Measurements from ENCODE around the gene AVP.
A peak's percentile ranks its signal among the peaks of the same experiment; 100 is the strongest.
"Not testable (repeated sequence)": the region's sequence is repeated elsewhere in the genome, so short reads cannot be mapped to it uniquely, and the experiment has no call there.

AVP gene

DNA sequence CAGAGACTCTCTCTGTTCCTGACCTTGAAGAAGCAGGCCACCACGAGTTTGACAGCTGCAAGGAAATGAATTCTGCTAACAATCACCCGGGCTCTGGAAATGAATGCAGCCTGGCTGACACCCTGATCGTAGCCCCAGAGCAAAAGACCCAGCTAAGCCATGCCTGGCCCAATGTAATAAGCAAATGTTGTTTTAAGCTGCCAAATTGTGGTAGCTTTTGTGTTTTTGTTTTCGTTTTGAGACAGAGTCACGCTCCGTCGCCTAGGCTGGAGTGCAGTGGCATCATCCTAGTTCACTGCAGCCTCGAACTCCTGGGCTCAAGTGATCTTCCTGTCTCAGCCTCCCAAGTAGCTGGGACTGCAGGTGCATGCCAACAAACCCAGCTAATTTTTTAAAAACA, 16.4 kb downstream of the AVP start:
- Histone ChIP-seq H3K9me3 (ENCODE audit: control insufficient read depth, low read length) (no peaks in the 10 kb centered on the region), H3K27ac (ENCODE audit: low read depth, low read length, severe bottlenecking) (no peak overlapping the region), H3K36me3 (ENCODE audit: control insufficient read depth, insufficient read depth, low read length) (no peaks in the 10 kb centered on the region), H3K4me3 (ENCODE audit: extremely low read depth, insufficient read depth, low read length, poor library complexity, severe bottlenecking) (no peak overlapping the region), H3K4me1 (ENCODE audit: control insufficient read depth, insufficient read depth, low read length, poor library complexity, severe bottlenecking) (peaks cover 8% of the 10 kb centered on the region)
- WGBS, 2 experiments (ENCODE audit: insufficient coverage in 2 of 2) = 79 to 81% methylated on average over 8 of the region's 8 CpGs

DNA sequence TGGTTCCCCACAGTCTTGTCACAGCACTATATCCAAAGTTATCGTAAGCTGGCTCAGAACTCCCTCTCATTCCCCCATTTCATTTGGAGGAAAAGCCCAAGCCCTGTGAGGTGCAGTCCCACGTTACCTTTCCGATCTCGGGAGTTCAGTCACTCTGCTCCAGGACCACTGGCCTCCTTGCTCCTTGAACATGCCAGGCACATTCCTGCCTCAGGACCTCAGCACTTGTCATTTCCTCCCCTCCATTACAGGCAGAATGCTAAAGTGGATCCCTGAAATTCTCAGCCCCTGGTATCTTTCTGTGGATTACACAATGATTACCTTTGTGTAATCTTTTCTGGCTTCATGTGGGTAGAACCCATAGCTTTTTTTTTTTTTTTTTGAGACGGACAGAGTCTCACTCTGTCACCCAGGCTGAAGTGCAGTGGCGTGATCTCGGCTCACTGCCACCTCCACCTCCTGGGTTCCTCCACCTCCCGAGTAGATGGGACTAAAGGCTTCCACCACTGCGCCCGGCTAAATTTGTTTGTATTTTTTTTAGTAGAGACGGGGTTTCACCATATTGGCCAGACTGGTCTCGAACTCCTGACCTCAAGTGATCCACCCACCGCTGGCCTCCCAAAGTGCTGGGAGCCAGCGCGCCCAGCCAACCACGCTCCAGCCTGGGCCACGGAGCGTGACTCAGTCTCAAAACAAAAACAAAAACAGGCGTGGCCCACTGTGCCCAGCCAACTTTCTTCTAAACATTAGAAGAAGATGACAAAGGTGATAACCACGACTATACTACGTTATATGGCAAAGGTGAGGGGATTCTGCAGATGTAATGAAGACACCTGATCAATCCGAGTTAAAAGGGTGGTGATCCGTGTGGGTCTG, 17.1 kb downstream of the AVP start:
- H3K36me3 ChIP-seq (ENCODE audit: control insufficient read depth, insufficient read depth, low read length) = no peaks in the 10 kb centered on the region
- H3K4me1 ChIP-seq (ENCODE audit: control insufficient read depth, insufficient read depth, low read length, poor library complexity, severe bottlenecking) = peaks cover 8% of the 10 kb centered on the region
- WGBS, 2 experiments (ENCODE audit: insufficient coverage in 2 of 2) = 84 to 86% methylated on average over 17 to 19 of the region's 23 CpGs
- H3K27ac ChIP-seq (ENCODE audit: low read depth, low read length, severe bottlenecking) = no peak overlapping the region
- H3K9me3 ChIP-seq (ENCODE audit: control insufficient read depth, low read length) = no peaks in the 10 kb centered on the region
- H3K4me3 ChIP-seq (ENCODE audit: extremely low read depth, insufficient read depth, low read length, poor library complexity, severe bottlenecking) = no peak overlapping the region

DNA sequence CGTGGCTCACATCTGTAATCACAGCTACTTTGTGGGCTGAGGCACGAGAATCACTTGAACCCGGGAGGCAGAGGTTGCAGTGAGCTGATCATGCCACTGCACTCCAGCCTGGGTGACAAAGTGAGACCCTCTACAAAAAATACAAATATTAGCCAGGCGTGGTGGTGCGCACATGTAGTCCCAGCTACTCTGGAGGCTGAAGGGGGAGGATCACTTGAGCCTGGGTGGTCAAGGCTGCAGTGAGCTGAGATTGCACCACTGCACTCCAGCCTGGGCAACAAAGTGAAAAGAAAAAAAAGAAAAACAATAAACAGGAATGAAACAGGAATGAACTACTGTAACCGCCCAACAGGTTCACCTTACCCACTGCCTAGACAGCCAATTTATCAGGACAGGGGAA, 20.4 kb downstream of the AVP start:
- H3K4me3 ChIP-seq (ENCODE audit: extremely low read depth, insufficient read depth, low read length, poor library complexity, severe bottlenecking); H3K36me3 ChIP-seq (ENCODE audit: control insufficient read depth, insufficient read depth, low read length); H3K27ac ChIP-seq (ENCODE audit: low read depth, low read length, severe bottlenecking); H3K9me3 ChIP-seq (ENCODE audit: control insufficient read depth, low read length); H3K4me1 ChIP-seq (ENCODE audit: control insufficient read depth, insufficient read depth, low read length, poor library complexity, severe bottlenecking): not testable (repeated sequence)
- WGBS, 2 experiments (ENCODE audit: insufficient coverage in 2 of 2) = 77 to 85% methylated on average over 5 of the region's 6 CpGs

DNA sequence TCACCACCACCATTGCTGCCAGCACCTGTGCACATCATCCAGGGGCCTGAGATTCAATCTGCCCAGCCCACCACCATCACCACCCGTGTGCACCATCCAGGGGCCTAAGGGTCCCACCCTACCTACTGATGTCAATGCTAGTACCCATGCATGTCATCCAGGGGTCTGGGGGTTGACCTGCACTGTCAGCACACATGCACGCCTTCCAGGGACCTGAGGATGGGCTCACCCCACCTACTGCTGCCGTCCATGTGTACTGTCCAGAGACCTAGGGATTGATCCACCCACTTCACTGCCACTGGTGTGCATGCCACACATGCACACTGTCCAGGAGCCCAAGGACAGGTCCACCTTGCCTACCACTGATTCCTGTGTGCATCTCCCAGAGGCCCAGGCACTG, 25.0 kb downstream of the AVP start:
- Histone ChIP-seq H3K36me3 (ENCODE audit: control insufficient read depth, insufficient read depth, low read length) (no peaks in the 10 kb centered on the region), H3K27ac (ENCODE audit: low read depth, low read length, severe bottlenecking) (no peak overlapping the region), H3K9me3 (ENCODE audit: control insufficient read depth, low read length) (no peaks in the 10 kb centered on the region), H3K4me1 (ENCODE audit: control insufficient read depth, insufficient read depth, low read length, poor library complexity, severe bottlenecking) (no peaks in the 10 kb centered on the region), H3K4me3 (ENCODE audit: extremely low read depth, insufficient read depth, low read length, poor library complexity, severe bottlenecking) (no peak overlapping the region)
- 80 to 92% methylated on average over 3 of the region's 3 CpGs for WGBS, 2 experiments (ENCODE audit: insufficient coverage in 2 of 2)

DNA sequence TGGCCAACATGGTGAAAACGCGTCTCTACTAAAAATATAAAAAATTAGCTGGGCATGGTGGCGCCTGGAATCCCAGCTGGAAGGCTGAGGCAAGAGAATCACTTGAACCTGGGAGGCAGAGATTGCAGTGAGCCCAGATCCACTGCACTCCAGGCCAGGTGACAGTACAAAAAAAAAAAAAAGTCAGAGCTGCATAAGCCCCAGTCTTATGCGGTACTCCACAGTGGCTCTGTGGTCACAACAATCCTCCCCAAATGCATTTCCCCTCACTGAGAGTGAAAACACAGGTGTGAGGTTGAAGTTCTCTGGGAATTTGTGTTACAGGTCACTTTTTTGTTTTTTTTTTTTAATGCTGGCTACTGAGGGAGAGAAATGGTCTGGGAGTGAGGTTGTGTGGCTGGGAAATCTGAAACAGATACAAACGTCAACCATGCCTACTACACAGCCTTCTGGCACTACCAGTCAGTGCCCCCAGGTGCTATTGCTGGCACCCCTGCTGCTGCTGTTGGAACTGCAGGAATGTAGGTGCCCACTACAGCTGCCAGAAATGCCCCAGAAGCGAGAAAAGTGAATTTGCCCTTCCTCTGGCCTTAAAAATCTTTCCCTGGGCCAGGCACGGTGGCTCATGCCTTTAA, 33.0 kb downstream of the AVP start:
- Histone ChIP-seq H3K4me1 (ENCODE audit: control insufficient read depth, insufficient read depth, low read length, poor library complexity, severe bottlenecking) (no peaks in the 10 kb centered on the region), H3K4me3 (ENCODE audit: extremely low read depth, insufficient read depth, low read length, poor library complexity, severe bottlenecking) (no peak overlapping the region), H3K9me3 (ENCODE audit: control insufficient read depth, low read length) (no peaks in the 10 kb centered on the region), H3K27ac (ENCODE audit: low read depth, low read length, severe bottlenecking) (no peak overlapping the region), H3K36me3 (ENCODE audit: control insufficient read depth, insufficient read depth, low read length) (peaks cover 31% of the 10 kb centered on the region)
- 83% methylated on average over 5 to 6 of the region's 7 CpGs for WGBS, 2 experiments (ENCODE audit: insufficient coverage in 2 of 2)

DNA sequence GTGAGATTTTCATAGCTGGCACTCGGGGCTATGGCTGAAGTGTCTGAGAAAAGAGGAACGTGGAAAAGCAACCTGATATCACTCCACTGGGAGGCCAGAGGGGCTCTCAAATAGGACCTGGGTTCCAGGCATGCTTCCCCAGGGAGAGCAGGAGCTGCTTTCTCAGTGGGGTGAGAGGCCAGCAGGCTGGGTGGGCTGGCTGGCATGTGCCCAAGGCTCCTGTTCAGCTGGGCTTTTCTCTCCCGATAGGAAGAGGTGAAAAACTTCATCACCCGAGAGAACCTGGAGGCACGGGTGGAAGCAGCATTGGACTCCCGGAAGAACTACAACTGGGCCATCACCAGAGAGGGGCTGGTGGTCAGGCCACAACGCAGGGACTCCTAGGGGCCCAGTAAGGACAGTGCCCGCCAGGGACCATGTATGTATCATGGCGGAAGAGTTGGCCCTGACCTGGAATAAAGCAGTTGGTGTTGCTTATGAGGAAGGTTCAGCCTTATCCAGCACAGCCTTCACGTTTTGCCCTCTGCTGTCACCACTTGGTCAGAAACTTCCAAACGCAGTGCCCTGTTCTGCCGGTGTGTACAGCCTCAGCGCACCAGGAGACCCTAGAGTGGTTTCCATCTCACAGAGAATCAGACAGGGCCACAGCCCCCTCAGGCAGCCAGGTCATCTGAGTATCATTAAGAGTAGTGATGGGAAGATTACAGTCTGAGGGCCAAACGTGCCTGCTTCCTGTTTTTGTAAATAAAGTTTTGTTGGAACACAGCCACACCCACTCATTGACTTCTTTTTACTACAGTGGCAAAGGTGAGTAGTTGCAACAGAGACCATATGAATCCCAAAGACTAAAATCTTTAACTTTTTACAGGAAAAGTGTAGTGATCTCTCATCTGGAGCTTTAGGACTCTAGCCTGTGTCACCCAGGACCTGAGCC, 36.8 kb downstream of the AVP start:
- Histone ChIP-seq H3K9me3 (ENCODE audit: control insufficient read depth, low read length) (no peaks in the 10 kb centered on the region), H3K36me3 (ENCODE audit: control insufficient read depth, insufficient read depth, low read length) (peaks cover 31% of the 10 kb centered on the region), H3K27ac (ENCODE audit: low read depth, low read length, severe bottlenecking) (no peak overlapping the region), H3K4me1 (ENCODE audit: control insufficient read depth, insufficient read depth, low read length, poor library complexity, severe bottlenecking) (no peaks in the 10 kb centered on the region), H3K4me3 (ENCODE audit: extremely low read depth, insufficient read depth, low read length, poor library complexity, severe bottlenecking) (no peak overlapping the region)
- 96 to 99% methylated on average over 11 to 12 of the region's 14 CpGs for WGBS, 2 experiments (ENCODE audit: insufficient coverage in 2 of 2)

DNA sequence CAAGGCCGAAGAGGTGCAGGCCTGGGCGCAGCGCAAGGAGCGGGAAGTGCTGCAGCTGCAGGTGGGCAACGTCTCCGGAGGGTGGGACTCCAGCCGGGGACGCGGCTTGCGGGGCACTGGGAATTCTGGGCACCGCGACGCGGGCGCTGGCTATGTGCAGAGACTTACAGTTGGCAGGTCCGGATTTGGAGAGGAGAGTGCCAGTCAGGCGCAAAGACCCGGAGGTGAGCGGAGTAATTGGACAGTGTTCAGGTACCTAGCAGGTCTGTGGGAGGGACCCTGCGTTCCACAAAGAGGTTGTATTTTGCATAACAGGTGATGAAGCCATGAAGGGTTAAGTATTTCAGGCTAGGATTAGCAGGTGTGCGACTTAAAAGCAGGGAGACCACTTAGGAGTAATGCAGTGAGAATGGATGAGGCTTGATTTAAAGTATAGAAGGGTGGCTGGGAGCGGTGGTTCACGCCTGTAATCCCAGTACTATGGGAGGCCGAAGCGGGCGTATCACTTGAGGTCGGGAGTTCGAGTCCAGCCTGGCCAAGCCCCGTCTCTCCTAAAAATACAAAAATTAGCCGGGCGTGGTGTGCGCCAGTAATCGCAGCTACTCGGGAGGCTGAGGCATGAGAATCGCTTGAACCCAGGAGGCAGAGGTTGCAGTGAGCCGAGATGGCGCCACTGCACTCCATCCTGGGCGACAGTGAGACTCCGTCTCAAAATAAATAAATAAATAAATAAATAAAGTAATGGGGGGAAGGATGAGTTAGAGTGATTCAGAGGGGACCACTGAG, 37.7 kb downstream of the AVP start:
- Histone ChIP-seq H3K27ac (ENCODE audit: low read depth, low read length, severe bottlenecking) (no peak overlapping the region), H3K4me1 (ENCODE audit: control insufficient read depth, insufficient read depth, low read length, poor library complexity, severe bottlenecking) (no peaks in the 10 kb centered on the region), H3K36me3 (ENCODE audit: control insufficient read depth, insufficient read depth, low read length) (peaks cover 31% of the 10 kb centered on the region), H3K4me3 (ENCODE audit: extremely low read depth, insufficient read depth, low read length, poor library complexity, severe bottlenecking) (peak overlapping the region; percentile 96), H3K9me3 (ENCODE audit: control insufficient read depth, low read length) (no peaks in the 10 kb centered on the region)
- 38 to 41% methylated on average over 33 to 35 of the region's 39 CpGs for WGBS, 2 experiments (ENCODE audit: insufficient coverage in 2 of 2)

DNA sequence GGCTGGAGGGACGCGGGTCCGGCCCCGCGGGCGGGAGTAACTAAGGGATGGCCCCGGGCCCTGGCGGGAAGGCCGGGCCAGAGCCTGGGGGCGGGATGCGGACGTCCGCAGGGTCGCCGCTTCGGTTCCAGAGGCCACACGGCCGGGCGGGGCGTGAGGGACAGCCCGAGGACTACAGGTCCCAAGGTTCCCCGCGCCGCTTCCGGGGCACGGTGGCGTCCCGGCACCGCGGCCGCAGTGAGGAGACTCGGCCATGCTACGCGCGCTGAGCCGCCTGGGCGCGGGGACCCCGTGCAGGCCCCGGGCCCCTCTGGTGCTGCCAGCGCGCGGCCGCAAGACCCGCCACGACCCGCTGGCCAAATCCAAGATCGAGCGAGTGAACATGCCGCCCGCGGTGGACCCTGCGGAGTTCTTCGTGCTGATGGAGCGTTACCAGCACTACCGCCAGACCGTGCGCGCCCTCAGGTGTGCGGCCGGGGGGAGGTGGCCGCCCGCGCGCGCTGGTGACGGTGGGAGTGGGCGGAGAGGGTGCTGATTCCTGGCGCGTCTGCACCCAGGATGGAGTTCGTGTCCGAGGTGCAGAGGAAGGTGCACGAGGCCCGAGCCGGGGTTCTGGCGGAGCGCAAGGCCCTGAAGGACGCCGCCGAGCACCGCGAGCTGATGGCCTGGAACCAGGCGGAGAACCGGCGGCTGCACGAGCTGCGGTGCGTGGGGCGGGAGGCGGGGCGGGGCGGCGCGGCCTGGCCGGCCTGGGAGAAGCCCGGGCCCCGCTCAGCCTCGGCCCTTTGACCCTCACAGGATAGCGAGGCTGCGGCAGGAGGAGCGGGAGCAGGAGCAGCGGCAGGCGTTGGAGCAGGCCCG, 38.5 kb downstream of the AVP start, which contains the start of gene MRPS26:
Gene MRPS26, plus strand, starts transcription at position 237 of the 861 bp plus-strand sequence. Its CDS starts 17 bp downstream, at position 254.
- Histone ChIP-seq H3K36me3 (ENCODE audit: control insufficient read depth, insufficient read depth, low read length) (peaks cover 31% of the 10 kb centered on the region), H3K4me1 (ENCODE audit: control insufficient read depth, insufficient read depth, low read length, poor library complexity, severe bottlenecking) (no peaks in the 10 kb centered on the region), H3K27ac (ENCODE audit: low read depth, low read length, severe bottlenecking) (peak within 1 kb of the TSS; percentile 74), H3K9me3 (ENCODE audit: control insufficient read depth, low read length) (no peaks in the 10 kb centered on the region), H3K4me3 (ENCODE audit: extremely low read depth, insufficient read depth, low read length, poor library complexity, severe bottlenecking) (peak within 1 kb of the TSS; percentile 96)
- 0 to 1% methylated on average over 93 to 103 of the region's 104 CpGs for WGBS, 2 experiments (ENCODE audit: insufficient coverage in 2 of 2)

DNA sequence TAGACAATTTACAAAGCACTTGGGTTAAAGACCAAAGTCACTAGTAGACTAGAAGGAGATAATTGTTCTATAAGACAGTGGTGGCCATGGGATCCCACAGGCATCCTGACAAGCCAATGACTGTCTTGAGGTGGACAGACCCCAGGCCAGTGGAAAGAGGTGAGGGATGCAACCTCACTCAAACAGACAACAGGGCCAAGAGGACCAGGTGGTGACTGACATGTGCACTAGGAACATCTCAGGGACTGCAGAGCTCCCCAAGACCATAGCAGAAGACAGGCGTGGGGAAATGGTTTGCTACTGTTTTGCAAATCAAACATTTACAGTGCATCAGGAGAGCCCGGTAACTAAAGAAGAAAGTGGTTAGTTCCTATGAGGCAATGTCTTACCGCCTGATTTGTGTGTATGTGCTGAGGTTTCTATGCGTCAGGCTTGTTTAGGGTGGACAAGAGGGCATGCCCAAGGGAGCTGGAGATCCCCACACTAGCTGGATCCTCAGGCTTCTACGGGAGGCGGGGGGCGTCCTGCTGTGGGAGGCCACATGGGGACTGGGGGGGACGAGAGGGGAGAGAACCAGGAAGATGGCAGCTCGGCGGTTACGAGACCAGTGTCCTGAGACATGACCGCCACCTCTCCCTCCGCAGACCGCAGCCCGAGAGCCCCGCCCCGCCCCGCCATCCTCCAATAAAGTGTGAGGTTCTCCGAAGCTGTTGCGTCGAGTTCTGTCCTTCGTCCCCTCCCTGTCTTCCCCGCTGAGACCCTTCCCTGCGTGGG, 39.3 kb downstream of the AVP start:
- H3K4me3 ChIP-seq (ENCODE audit: extremely low read depth, insufficient read depth, low read length, poor library complexity, severe bottlenecking) = peak overlapping the region; percentile 96
- H3K9me3 ChIP-seq (ENCODE audit: control insufficient read depth, low read length) = no peaks in the 10 kb centered on the region
- peak overlapping the region; percentile 74 for H3K27ac ChIP-seq (ENCODE audit: low read depth, low read length, severe bottlenecking)
- peaks cover 32% of the 10 kb centered on the region for H3K36me3 ChIP-seq (ENCODE audit: control insufficient read depth, insufficient read depth, low read length)
- no peaks in the 10 kb centered on the region for H3K4me1 ChIP-seq (ENCODE audit: control insufficient read depth, insufficient read depth, low read length, poor library complexity, severe bottlenecking)
- WGBS, 2 experiments (ENCODE audit: insufficient coverage in 2 of 2) = 9 to 14% methylated on average over 20 to 24 of the region's 24 CpGs
